Measurements from ENCODE around the gene FLOT1. TPM values are rescaled to one million over a fixed set of nuclear protein-coding genes. Genes with fewer than 3 reads are reported as not detected.

FLOT1 gene
- total and polyA plus RNA-seq, 2 of the 13 experiments (the other 11 are each of a cell fraction or from before 2014, with no cell fraction given), result 82.3 to 130 TPM

GRCh38 chr6:30743099-30744053 is 889 bp upstream of the FLOT1 start (continued):
- TF ChIP-seq MYC (CRISPR knock-in tag; IDR thresholded peaks at IDR 0.05; ENCODE audit: borderline replicate concordance) (no peak), SOX5 (CRISPR knock-in tag; IDR thresholded peaks at IDR 0.05; ENCODE audit: borderline replicate concordance) (no peak), ZNF672 (CRISPR knock-in tag; IDR thresholded peaks at IDR 0.05) (no peak), ZNF225 (CRISPR knock-in tag; IDR thresholded peaks at IDR 0.05) (no peak; the same call in 1 of the 2 replicates), EZH2 (conservative IDR thresholded peaks at IDR 0.05; ENCODE audit: low read depth, low read length) (no peak), POGZ (CRISPR knock-in tag; IDR thresholded peaks at IDR 0.05) (no peak), IRF2 (CRISPR knock-in tag; IDR thresholded peaks at IDR 0.05) (no peak), MXD4 (CRISPR knock-in tag; IDR thresholded peaks at IDR 0.05) (no peak), ZNF850 (CRISPR knock-in tag; conservative IDR thresholded peaks at IDR 0.05) (0 out of 2 replicates have a peak, but pooled peaks have one; percentile 27), ZNF234 (CRISPR knock-in tag; conservative IDR thresholded peaks at IDR 0.05) (no peak), GATAD2A (CRISPR knock-in tag; IDR thresholded peaks at IDR 0.05) (no peak), BCL6 (CRISPR knock-in tag; IDR thresholded peaks at IDR 0.05) (no peak), NR1H2 (CRISPR knock-in tag; IDR thresholded peaks at IDR 0.05; ENCODE audit: borderline replicate concordance, low read depth) (no peak), REST (IDR thresholded peaks at IDR 0.05; ENCODE audit: borderline replicate concordance in 1 of 2, low read depth in 1 of 2, low read length in 2 of 2) (no peak), SUZ12 (IDR thresholded peaks at IDR 0.05; ENCODE audit: low read depth, low read length) (no peak)
- TF ChIP-seq, protein P1, sequence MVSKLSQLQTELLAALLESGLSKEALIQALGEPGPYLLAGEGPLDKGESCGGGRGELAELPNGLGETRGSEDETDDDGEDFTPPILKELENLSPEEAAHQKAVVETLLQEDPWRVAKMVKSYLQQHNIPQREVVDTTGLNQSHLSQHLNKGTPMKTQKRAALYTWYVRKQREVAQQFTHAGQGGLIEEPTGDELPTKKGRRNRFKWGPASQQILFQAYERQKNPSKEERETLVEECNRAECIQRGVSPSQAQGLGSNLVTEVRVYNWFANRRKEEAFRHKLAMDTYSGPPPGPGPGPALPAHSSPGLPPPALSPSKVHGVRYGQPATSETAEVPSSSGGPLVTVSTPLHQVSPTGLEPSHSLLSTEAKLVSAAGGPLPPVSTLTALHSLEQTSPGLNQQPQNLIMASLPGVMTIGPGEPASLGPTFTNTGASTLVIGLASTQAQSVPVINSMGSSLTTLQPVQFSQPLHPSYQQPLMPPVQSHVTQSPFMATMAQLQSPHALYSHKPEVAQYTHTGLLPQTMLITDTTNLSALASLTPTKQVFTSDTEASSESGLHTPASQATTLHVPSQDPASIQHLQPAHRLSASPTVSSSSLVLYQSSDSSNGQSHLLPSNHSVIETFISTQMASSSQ (IDR thresholded peaks at IDR 0.05; ENCODE audit: low read depth), result 0 out of 2 replicates have a peak, but pooled peaks have one; percentile 3
- TF ChIP-seq, protein P1 (CRISPR knock-in tag; IDR thresholded peaks at IDR 0.05; ENCODE audit: borderline replicate concordance), result no peak
- TF ChIP-seq, protein P2, sequence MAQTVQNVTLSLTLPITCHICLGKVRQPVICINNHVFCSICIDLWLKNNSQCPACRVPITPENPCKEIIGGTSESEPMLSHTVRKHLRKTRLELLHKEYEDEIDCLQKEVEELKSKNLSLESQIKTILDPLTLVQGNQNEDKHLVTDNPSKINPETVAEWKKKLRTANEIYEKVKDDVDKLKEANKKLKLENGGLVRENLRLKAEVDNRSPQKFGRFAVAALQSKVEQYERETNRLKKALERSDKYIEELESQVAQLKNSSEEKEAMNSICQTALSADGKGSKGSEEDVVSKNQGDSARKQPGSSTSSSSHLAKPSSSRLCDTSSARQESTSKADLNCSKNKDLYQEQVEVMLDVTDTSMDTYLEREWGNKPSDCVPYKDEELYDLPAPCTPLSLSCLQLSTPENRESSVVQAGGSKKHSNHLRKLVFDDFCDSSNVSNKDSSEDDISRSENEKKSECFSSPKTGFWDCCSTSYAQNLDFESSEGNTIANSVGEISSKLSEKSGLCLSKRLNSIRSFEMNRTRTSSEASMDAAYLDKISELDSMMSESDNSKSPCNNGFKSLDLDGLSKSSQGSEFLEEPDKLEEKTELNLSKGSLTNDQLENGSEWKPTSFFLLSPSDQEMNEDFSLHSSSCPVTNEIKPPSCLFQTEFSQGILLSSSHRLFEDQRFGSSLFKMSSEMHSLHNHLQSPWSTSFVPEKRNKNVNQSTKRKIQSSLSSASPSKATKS (CRISPR knock-in tag; IDR thresholded peaks at IDR 0.05), result peak; percentile 80; the same call in 1 of the 2 replicates
